SK-N-SH (cell line): ENCODE data around the gene CDKL4. TPM values are rescaled to one million over a fixed set of nuclear protein-coding genes. Genes with fewer than 3 reads are reported as not detected.

Experiments
- CTCF ChIA-PET: fragments of 300-600, 350-600 bp; formaldehyde crosslinking; extraction: SDS; loops from one replicate; lab custom pipeline; 2021; lab: Yijun Ruan, JAX
- POLR2A ChIA-PET: fragments of 350-600 bp; sonication (Branson Sonifier 250); formaldehyde crosslinking; extraction: SDS; loops from one replicate; lab custom pipeline; 2020; ENCODE audit warnings: antibody characterized with exemption, inconsistent platforms; lab: Yijun Ruan, JAX
- DNase-seq: peaks from one replicate; pipeline ENCODE4 v3.0.0; 2012
- H2AFZ ChIP-seq: fragments of 200-600 bp; sonication (generic); 2 replicates; pipeline ENCODE4 v1.8.1; 2016; ENCODE audit warnings: antibody characterized with exemption, mild to moderate bottlenecking, low read depth
- H3F3A ChIP-seq: fragments of 200-600 bp; sonication (generic); replicated peaks from 2 replicates; pipeline ENCODE3; 2016; ENCODE audit warnings: antibody characterized with exemption, mild to moderate bottlenecking; ENCODE audit not compliant: insufficient read depth
- H3K27ac ChIP-seq, 2 experiments: fragments of 200-500 bp in 1 of 2; fragments of 200-600 bp in 1 of 2; sonication (Bioruptor generic) in 1 of 2; sonication (generic), shearing (Covaris generic) in 1 of 2; 2 replicates each; pipeline versions ENCODE4 v1.5.1 to v1.6.1; 2014 to 2016; ENCODE audit warnings: low read depth in 2 of 2, inconsistent platforms in 1 of 2, low read length in 1 of 2, mild to moderate bottlenecking in 1 of 2, mixed read lengths in 1 of 2
- H3K27me3 ChIP-seq: fragments of 200-600 bp; sonication (generic), shearing (Covaris generic); 2 replicates; pipeline ENCODE4 v1.6.1; 2016; ENCODE audit warnings: mixed run types; ENCODE audit not compliant: insufficient read depth
- H3K36me3 ChIP-seq, 2 experiments: fragments of 200-500 bp in 1 of 2; fragments of 200-600 bp in 1 of 2; sonication (Bioruptor generic) in 1 of 2; sonication (generic) in 1 of 2; replicated peaks in 1 of 2; 2 replicates each; pipeline versions ENCODE3 to v1.5.1; 2014 to 2016; ENCODE audit warnings: low read length in 1 of 2, mild to moderate bottlenecking in 1 of 2; ENCODE audit not compliant: insufficient read depth in 2 of 2, control insufficient read depth in 1 of 2
- H3K4me1 ChIP-seq, 2 experiments: fragments of 200-500 bp in 1 of 2; fragments of 200-600 bp in 1 of 2; sonication (Bioruptor generic) in 1 of 2; sonication (generic), shearing (Covaris generic) in 1 of 2; 2 replicates each; pipeline versions ENCODE4 v1.5.1 to v1.6.1; 2014 to 2016; ENCODE audit warnings: low read depth in 1 of 2, low read length in 1 of 2, mixed run types in 1 of 2; ENCODE audit not compliant: insufficient read depth in 2 of 2, control insufficient read depth in 1 of 2
- H3K4me2 ChIP-seq: fragments of 200-600 bp; sonication (generic), shearing (Covaris generic); 2 replicates; pipeline ENCODE4 v1.6.1; 2017; ENCODE audit warnings: mixed run types
- H3K4me3 ChIP-seq, 2 experiments: fragments of 200-500 bp in 1 of 2; fragments of 200-600 bp in 1 of 2; sonication (Bioruptor generic) in 1 of 2; sonication (generic), shearing (Covaris generic) in 1 of 2; 2 replicates each; pipeline versions ENCODE4 v1.5.1 to v1.8.1; 2014 to 2016; ENCODE audit warnings: low read depth in 2 of 2, inconsistent platforms in 1 of 2, low read length in 1 of 2, mild to moderate bottlenecking in 1 of 2, mixed read lengths in 1 of 2, moderate library complexity in 1 of 2
- H3K79me2 ChIP-seq: fragments of 200-600 bp; sonication (generic); 2 replicates; pipeline ENCODE4 v1.8.1; 2017; ENCODE audit warnings: mild to moderate bottlenecking; ENCODE audit not compliant: insufficient read depth
- H3K9ac ChIP-seq: fragments of 200-600 bp; sonication (generic); 2 replicates; pipeline ENCODE4 v1.6.1; 2017; ENCODE audit warnings: mixed run types
- H3K9me2 ChIP-seq: fragments of 200-600 bp; sonication (generic); 2 replicates; pipeline ENCODE4 v1.6.1; 2017; ENCODE audit warnings: mixed run types
- H3K9me3 ChIP-seq: fragments of 200-600 bp; sonication (generic); 2 replicates; pipeline ENCODE4 v1.6.1; 2017; ENCODE audit warnings: mixed run types, mild to moderate bottlenecking, moderate library complexity
- H4K20me1 ChIP-seq: fragments of 200-600 bp; sonication (generic); 2 replicates; pipeline ENCODE4 v1.6.1; 2017; ENCODE audit warnings: mild to moderate bottlenecking, mixed run types; ENCODE audit not compliant: insufficient read depth
- CHD2 ChIP-seq: fragments of 150-350 bp; IDR thresholded peaks from 2 replicates; pipeline ENCODE4 v1.6.1; 2018; ENCODE audit warnings: low read length; ENCODE audit not compliant: partially characterized antibody
- CTCF ChIP-seq: fragments of 200-600 bp; sonication (generic); IDR thresholded peaks from 2 replicates; pipeline ENCODE4 v1.6.1; 2017; ENCODE audit warnings: antibody characterized with exemption, mild to moderate bottlenecking, moderate library complexity
- ELF1 ChIP-seq: IDR thresholded peaks from 2 replicates; pipeline ENCODE4 v1.4.0; 2012
- FOXJ3 ChIP-seq: sonication (generic); formaldehyde crosslinking; IDR thresholded peaks from 2 replicates; pipeline ENCODE4 v1.5.1; 2020; ENCODE audit warnings: mild to moderate bottlenecking, missing genetic modification reagents
- FOXM1 ChIP-seq: IDR thresholded peaks from 2 replicates; pipeline ENCODE4 v1.4.0; 2012; ENCODE audit warnings: low read depth, mild to moderate bottlenecking
- JUND ChIP-seq: IDR thresholded peaks from 2 replicates; pipeline ENCODE4 v1.4.0; 2012
- MEF2A ChIP-seq: IDR thresholded peaks from 2 replicates; pipeline ENCODE4 v1.4.0; 2012; ENCODE audit warnings: low read depth, borderline replicate concordance
- POLR2AphosphoS5 ChIP-seq: IDR thresholded peaks from 2 replicates; pipeline ENCODE4 v1.6.1; 2012; ENCODE audit warnings: low read depth, low read length
- SIN3A ChIP-seq: IDR thresholded peaks from 2 replicates; pipeline ENCODE4 v1.6.1; 2012; ENCODE audit warnings: low read depth, mild to moderate bottlenecking, low read length, moderate library complexity, borderline replicate concordance
- TCF12 ChIP-seq: IDR thresholded peaks from 2 replicates; pipeline ENCODE4 v1.4.0; 2012
- TEAD4 ChIP-seq: IDR thresholded peaks from 2 replicates; pipeline ENCODE4 v1.4.0; 2012; ENCODE audit warnings: mild to moderate bottlenecking, borderline replicate concordance; ENCODE audit not compliant: insufficient read depth
- USF2 ChIP-seq: fragments of 150-350 bp; IDR thresholded peaks from 2 replicates; pipeline ENCODE4 v1.6.1; 2017; ENCODE audit warnings: antibody characterized with exemption, low read length, low read depth, borderline replicate concordance
- YY1 ChIP-seq: IDR thresholded peaks from 2 replicates; pipeline ENCODE4 v1.4.0; 2012; ENCODE audit warnings: low read depth, mild to moderate bottlenecking
- WGBS: methylation state at CpG from one replicate; pipeline ENCODE4 v1.1.6; 2017; ENCODE audit warnings: low lambda C conversion rate; 5-methylcytosine and 5-hydroxymethylcytosine counted together
- polyA plus RNA-seq, 3 experiments: library from polyadenylated mRNA; depleted of rRNA; stranded (reverse); fragments of >200 nt; gene quantifications; 2 replicates each; pipeline ENCODE4 v1.2.3, GENCODE V29; 2012
- TF ChIP-seq, protein P1 (sequence below): IDR thresholded peaks from 2 replicates; pipeline ENCODE4 v1.6.1; 2012; ENCODE audit warnings: mild to moderate bottlenecking, low read depth, low read length, moderate library complexity
- TF ChIP-seq, protein P2 (sequence below): IDR thresholded peaks from 2 replicates; pipeline ENCODE4 v1.4.0; 2012; ENCODE audit warnings: low read depth
- TF ChIP-seq, protein P3 (sequence below): IDR thresholded peaks from 2 replicates; pipeline ENCODE4; 2012
- TF ChIP-seq, protein P4 (sequence below): IDR thresholded peaks from 2 replicates; pipeline ENCODE4 v1.4.0; 2012; ENCODE audit warnings: low read depth, borderline replicate concordance

CDKL4 gene
- polyA plus RNA-seq, 1 of the 3 experiments (the other 2 are of a cell fraction), result 0.81 TPM

GRCh38 chr2:39216346-39217191 is 27.2 kb downstream of the CDKL4 start:
- CTCF ChIA-PET, result interaction anchor here (1.5 kb wide), 1 partner anchor 157 kb away, joined by 6 read pairs; no protein-coding TSS in a partner anchor
- no peaks in the 10 kb centered on the region for H3K9me2 ChIP-seq
- POLR2A ChIA-PET, result no interaction called here
- TF ChIP-seq USF2, result no peak
- TF ChIP-seq ELF1, result no peak
- no peaks in the 10 kb centered on the region for H3F3A ChIP-seq
- H2AFZ ChIP-seq, result no peak overlapping the region
- no peak overlapping the region for H3K4me3 ChIP-seq
- no peaks in the 10 kb centered on the region for H3K9me3 ChIP-seq
- no peak overlapping the region for H3K4me2 ChIP-seq
- DNase-seq, result no peak
- H3K36me3 ChIP-seq, result no peaks in the 10 kb centered on the region
- no peaks in the 10 kb centered on the region for H3K27me3 ChIP-seq
- 85% methylated on average over 12 of the region's 12 CpGs for WGBS
- H4K20me1 ChIP-seq, result no peaks in the 10 kb centered on the region
- H3K4me1 ChIP-seq, result peaks cover 0 to 3% of the 10 kb centered on the region in 2 experiments; a peak in 1 of 4 replicates
- no peak overlapping the region for H3K27ac ChIP-seq
- no peaks in the 10 kb centered on the region for H3K79me2 ChIP-seq
- H3K9ac ChIP-seq, result no peak overlapping the region

DNA sequence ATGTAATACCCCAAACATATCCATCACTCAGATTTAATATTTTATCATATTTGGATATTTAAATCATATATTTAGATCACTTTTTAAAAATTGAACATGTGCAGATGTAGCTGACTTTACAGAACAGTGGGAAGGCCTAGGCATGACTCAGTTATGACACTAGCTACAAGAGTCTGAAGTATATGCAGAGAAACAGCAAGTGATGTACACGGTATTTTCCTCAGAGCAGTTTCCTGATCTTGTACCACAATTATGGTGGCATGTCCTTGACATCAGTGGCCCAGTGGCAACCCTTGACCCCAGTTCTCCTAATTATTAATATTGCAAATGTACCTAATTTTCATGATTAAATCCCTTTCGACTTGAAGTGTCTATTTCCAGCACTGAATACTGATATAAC is 28.2 kb downstream of the CDKL4 start:
- POLR2A ChIA-PET, result no interaction called here
- no peaks in the 10 kb centered on the region for H3K79me2 ChIP-seq
- H3K36me3 ChIP-seq, result no peaks in the 10 kb centered on the region
- H3K27ac ChIP-seq, result no peak overlapping the region
- 79% methylated on average over 2 of the region's 2 CpGs for WGBS
- H3K27me3 ChIP-seq, result no peaks in the 10 kb centered on the region
- no peaks in the 10 kb centered on the region for H3K9me3 ChIP-seq
- H3K4me2 ChIP-seq, result no peak overlapping the region
- H2AFZ ChIP-seq, result no peak overlapping the region
- no peaks in the 10 kb centered on the region for H3K9me2 ChIP-seq
- CTCF ChIA-PET, result no interaction called here
- H4K20me1 ChIP-seq, result no peaks in the 10 kb centered on the region
- no peak overlapping the region for H3K4me3 ChIP-seq
- H3F3A ChIP-seq, result no peaks in the 10 kb centered on the region
- no peak overlapping the region for H3K9ac ChIP-seq
- no peak for DNase-seq
- peaks cover 0 to 3% of the 10 kb centered on the region in 2 experiments; a peak in 1 of 4 replicates for H3K4me1 ChIP-seq
- no peak for TF ChIP-seq CHD2
- TF ChIP-seq, protein P1, sequence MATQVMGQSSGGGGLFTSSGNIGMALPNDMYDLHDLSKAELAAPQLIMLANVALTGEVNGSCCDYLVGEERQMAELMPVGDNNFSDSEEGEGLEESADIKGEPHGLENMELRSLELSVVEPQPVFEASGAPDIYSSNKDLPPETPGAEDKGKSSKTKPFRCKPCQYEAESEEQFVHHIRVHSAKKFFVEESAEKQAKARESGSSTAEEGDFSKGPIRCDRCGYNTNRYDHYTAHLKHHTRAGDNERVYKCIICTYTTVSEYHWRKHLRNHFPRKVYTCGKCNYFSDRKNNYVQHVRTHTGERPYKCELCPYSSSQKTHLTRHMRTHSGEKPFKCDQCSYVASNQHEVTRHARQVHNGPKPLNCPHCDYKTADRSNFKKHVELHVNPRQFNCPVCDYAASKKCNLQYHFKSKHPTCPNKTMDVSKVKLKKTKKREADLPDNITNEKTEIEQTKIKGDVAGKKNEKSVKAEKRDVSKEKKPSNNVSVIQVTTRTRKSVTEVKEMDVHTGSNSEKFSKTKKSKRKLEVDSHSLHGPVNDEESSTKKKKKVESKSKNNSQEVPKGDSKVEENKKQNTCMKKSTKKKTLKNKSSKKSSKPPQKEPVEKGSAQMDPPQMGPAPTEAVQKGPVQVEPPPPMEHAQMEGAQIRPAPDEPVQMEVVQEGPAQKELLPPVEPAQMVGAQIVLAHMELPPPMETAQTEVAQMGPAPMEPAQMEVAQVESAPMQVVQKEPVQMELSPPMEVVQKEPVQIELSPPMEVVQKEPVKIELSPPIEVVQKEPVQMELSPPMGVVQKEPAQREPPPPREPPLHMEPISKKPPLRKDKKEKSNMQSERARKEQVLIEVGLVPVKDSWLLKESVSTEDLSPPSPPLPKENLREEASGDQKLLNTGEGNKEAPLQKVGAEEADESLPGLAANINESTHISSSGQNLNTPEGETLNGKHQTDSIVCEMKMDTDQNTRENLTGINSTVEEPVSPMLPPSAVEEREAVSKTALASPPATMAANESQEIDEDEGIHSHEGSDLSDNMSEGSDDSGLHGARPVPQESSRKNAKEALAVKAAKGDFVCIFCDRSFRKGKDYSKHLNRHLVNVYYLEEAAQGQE, result no peak
- no peak for TF ChIP-seq SIN3A
- TF ChIP-seq YY1, result no peak
- TF ChIP-seq FOXM1, result no peak
- TF ChIP-seq, protein P2, sequence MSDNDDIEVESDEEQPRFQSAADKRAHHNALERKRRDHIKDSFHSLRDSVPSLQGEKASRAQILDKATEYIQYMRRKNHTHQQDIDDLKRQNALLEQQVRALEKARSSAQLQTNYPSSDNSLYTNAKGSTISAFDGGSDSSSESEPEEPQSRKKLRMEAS, result no peak
- no peak for TF ChIP-seq TCF12
- no peak for TF ChIP-seq MEF2A
- TF ChIP-seq FOXJ3, result no peak
- TF ChIP-seq CTCF, result no peak
- TF ChIP-seq, protein P3, sequence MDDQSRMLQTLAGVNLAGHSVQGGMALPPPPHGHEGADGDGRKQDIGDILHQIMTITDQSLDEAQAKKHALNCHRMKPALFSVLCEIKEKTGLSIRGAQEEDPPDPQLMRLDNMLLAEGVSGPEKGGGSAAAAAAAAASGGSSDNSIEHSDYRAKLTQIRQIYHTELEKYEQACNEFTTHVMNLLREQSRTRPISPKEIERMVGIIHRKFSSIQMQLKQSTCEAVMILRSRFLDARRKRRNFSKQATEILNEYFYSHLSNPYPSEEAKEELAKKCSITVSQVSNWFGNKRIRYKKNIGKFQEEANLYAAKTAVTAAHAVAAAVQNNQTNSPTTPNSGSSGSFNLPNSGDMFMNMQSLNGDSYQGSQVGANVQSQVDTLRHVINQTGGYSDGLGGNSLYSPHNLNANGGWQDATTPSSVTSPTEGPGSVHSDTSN, result no peak
- no peak for TF ChIP-seq POLR2AphosphoS5
- TF ChIP-seq JUND, result no peak
- TF ChIP-seq TEAD4, result no peak
- TF ChIP-seq, protein P4, sequence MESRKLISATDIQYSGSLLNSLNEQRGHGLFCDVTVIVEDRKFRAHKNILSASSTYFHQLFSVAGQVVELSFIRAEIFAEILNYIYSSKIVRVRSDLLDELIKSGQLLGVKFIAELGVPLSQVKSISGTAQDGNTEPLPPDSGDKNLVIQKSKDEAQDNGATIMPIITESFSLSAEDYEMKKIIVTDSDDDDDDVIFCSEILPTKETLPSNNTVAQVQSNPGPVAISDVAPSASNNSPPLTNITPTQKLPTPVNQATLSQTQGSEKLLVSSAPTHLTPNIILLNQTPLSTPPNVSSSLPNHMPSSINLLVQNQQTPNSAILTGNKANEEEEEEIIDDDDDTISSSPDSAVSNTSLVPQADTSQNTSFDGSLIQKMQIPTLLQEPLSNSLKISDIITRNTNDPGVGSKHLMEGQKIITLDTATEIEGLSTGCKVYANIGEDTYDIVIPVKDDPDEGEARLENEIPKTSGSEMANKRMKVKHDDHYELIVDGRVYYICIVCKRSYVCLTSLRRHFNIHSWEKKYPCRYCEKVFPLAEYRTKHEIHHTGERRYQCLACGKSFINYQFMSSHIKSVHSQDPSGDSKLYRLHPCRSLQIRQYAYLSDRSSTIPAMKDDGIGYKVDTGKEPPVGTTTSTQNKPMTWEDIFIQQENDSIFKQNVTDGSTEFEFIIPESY, result no peak
